GM19438 (cell line): ENCODE data around the gene TOB1.
"Not testable (repeated sequence)": the region's sequence is repeated elsewhere in the genome, so short reads cannot be mapped to it uniquely, and the experiment has no call there.

Experiments used
- ATAC-seq: cut with Tn5 transposase; IDR thresholded peaks from one replicate; pipeline ENCODE4 v1.9.1; 2021; ENCODE audit warnings: low read depth; ENCODE audit not compliant: unreplicated experiment

Gene TOB1

GRCh38 chr17:50871364-50871763 lies 5.2 kb upstream of the TOB1 start:
- no peak for ATAC-seq

DNA sequence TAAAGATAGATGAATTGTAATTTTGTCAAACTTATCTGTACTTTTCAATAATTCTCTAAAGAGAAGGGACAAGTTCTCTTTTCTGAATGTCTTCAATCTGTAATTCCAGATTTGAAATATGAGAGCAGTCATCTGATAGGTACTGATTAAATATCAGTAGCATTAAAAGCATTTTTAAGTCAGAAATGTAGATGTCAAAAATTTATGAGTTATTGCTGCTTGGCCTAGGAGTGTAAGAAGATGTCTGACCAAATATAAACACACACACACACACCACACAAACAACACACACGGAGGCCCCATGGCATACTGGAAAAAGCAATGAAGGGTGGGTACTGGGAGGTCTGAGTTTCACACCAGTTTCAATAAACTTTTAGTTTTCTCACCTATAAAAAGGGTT lies 2.4 kb upstream of the TOB1 start:
- ATAC-seq: no peak

- no peak for ATAC-seq
These were observed 1.9 kb upstream of the TOB1 start for GRCh38 chr17:50868140-50868438.

- peak; percentile 45 for ATAC-seq
These were observed 1.4 kb upstream of the TOB1 start for GRCh38 chr17:50867363-50868139.

DNA sequence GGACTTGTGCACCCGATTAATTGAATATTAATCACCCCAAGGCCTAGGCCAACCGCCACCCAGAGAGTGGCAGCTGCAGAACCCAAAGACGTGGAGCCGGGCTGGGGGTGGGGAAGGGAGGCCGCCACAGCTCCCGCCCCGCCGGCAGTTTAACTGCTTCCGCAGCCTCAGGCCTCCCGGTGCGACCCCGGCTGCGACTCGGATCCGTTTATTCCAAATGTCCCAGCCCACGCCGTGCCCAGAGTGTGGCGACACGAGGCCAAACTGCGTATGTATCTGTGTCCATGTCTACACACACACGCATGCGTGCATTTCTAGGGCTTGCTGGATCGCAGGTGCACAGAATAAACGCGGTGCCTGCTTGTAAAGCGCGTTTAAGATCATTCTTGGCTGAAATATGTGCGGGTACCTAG lies 802 bp upstream of the TOB1 start:
- peak; percentile 6 for ATAC-seq

- peak; percentile 2 for ATAC-seq
These were observed 290 bp downstream of the TOB1 start for GRCh38 chr17:50865868-50866260.

GRCh38 chr17:50865060-50865867 lies 890 bp downstream of the TOB1 start:
- ATAC-seq: peak; percentile 7

DNA sequence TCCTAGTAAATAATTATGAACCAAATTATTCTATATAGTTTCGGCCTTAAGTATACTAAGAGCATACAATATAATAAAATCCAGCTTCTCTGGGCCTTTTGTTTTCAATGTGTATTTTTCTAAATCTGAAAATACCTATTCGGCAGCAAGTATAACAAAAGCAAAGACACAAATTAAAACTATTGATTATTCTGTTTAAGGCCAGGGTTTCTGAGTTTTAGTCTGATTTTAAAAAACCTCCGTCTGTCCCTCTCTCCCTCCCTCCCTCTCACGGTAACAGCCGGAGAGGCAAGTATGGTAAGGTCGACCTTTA lies 1.5 kb downstream of the TOB1 start:
- no peak for ATAC-seq

GRCh38 chr17:50863931-50864330 lies 2.2 kb downstream of the TOB1 start:
- ATAC-seq: no peak

DNA sequence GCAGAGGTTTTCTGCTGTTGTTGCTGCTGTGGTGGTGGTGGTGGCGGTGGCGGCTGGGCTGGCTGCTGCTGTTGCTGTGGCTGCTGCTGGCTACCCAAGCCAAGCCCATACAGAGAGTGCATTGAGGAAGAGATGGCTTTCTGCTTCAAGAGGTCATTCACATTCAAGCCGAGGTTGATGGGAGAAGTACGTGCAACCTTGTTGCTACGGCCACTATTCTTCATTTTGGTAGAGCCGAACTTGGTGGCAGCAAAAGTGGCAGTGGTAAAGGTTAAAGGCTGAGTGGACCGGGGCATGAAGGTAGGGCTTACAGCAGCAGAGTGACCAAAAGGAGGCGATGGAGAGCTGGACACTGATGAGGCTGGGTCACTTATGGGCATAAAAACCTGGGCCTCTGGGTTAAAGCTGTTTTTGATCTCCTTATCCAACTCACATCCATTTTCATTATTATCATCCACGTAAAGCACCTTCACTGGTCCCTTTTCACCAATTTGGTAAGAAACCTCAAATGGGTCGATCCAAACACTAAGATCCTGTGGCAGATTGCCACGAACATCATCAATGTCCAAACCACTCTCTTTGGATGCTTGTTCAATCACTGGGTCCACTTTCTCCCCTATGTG lies 2.8 kb downstream of the TOB1 start:
- ATAC-seq: no peak

GRCh38 chr17:50861822-50862528 lies 4.2 kb downstream of the TOB1 start:
- ATAC-seq: no peak

DNA sequence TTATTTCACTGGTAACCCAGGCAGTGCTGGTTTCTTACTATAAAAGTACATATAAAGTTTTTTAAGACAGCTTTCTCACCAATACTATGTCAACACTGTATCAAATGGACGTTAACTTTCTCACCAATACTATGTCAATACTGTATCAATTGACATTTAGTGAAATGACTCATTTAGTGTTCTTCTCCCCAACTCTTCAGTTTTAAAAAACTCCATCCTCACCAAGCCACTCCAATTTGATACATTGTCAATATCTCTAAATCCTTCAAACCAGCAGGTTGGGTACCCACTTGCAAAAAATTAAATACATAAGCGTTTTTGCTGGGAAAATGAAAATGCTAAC lies 4.8 kb downstream of the TOB1 start:
- ATAC-seq: no peak

DNA sequence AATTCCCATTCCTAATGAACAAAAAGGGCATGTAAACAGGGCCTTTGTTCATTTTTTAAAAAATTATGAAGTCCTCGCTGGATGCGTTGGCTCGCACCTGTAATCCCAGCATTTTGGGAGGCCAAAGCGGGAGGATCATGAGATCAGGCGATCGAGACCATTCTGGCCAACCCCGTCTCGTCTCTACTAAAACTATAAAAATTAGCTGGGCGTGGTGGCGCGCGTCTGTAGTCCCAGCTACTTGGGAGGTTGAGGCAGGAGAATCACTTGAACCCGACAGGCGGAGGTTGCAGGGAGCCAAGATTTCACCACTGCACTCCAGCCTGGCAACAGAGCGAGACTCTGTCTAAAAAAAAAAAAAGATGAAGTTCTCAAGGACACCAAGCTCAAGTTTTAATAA lies 6.4 kb downstream of the TOB1 start:
- ATAC-seq: not testable (repeated sequence)

DNA sequence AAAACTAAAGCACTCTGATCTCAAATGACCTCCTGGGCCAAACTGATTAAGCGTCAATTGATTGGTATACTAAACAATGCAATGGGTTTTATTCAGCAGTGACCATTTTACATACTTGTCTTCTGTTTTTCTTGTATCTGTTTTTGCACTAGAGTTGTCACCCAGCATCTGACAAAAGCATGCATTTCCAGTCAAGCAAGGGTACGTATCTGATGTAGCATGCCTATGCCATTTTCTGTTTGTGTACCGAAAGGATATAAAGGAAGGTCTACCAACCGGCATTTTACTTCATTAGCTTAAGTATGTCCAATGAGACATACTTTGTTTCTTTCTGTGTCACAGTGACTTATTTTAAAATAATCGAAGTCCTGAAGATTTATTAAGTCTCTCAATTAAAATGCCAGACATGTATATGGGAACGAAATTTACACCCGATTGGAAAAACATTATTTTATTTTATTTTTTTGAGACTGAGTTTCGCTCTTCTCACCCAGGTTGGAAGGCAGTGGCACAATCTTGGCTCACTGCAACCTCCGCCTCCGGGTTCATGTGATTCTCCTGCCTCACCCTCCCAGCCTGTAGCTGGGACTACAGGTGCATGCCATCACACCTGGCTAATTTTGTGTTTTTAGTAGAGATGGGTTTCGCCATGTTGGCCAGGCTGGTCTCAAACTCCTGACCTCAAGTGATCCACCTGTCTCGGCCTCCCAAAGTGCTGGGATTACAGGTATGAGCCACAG lies 7.5 kb downstream of the TOB1 start:
- ATAC-seq: no peak

GRCh38 chr17:50856431-50856830 lies 9.7 kb downstream of the TOB1 start:
- no peak for ATAC-seq

- no peak for ATAC-seq
These were observed 10.3 kb downstream of the TOB1 start for GRCh38 chr17:50855708-50856330.

- no peak for ATAC-seq
These were observed 12.4 kb downstream of the TOB1 start for GRCh38 chr17:50853781-50854180.

DNA sequence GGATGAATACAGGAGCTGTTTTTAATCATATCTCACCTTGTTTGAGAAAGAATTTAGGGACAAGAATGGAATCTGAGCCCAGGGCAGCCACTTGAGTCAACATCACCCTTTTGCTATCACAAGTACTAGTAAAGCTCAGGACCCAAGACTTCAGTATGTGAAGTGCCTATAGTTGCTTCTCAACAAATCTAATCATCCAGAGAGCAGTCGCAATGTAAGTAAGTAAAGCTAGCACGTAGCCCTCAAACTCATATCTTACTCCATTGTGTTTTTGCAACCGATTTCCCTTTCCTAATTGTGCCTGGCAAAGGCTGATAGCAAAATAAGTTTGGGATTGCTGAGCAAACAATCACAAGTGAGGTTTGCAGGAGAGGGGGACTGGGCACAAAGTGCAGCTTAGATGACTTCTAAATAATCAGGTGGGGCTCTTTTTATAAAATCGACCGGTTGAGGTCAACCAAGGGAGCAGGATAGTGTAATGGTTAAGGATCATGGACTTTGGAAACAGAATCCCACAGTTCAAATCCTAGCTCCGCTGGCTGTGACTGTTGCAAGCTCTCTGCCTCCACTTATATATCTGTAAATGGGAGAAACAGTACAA lies 13.0 kb downstream of the TOB1 start:
- ATAC-seq: no peak

GRCh38 chr17:50850640-50851039 lies 15.5 kb downstream of the TOB1 start:
- ATAC-seq: no peak

GRCh38 chr17:50848711-50849110 lies 17.4 kb downstream of the TOB1 start:
- no peak for ATAC-seq
